ENCODE measurements around the gene ZNF554. TPM values are rescaled to one million over a fixed set of nuclear protein-coding genes. Genes with fewer than 3 reads are reported as not detected.
A peak's percentile ranks its signal among the peaks of the same experiment; 100 is the strongest.
"Not testable (repeated sequence)": the region's sequence is repeated elsewhere in the genome, so short reads cannot be mapped to it uniquely, and the experiment has no call there.

ZNF554 gene
- total and polyA plus RNA-seq, 9 donors = 4.9 to 10.5 (median 7.2) TPM

DNA sequence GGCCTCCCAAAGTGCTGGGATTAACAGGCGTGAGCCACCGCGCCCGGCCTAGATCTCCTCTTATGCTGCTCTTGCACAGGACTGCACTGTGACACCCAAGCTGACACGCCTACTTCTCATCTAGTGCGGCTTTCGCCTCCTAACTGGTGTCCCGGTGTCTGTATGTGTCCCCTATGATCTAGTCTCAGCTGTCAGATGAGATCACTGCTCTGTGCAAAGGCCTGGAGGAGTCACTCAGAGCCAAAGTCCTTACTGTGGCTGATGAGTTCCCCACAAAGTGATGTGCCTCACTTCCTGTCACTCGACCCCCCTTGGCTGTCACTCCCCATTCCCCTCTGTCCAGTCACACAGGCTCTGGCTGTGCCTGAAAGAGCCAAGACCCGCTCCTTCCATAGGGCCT is 50.0 kb downstream of the ZNF554 start:
- intact Hi-C loops (cut with DNase I) = loop anchor here in 2 of 4 donors (5.0 to 10.0 kb wide), 2 partner anchors 215 to 222 kb away; no protein-coding TSS in a partner anchor
- WGBS, 3 donors = 80 to 91% (median 91%) methylated on average over 10 of the region's 10 CpGs

DNA sequence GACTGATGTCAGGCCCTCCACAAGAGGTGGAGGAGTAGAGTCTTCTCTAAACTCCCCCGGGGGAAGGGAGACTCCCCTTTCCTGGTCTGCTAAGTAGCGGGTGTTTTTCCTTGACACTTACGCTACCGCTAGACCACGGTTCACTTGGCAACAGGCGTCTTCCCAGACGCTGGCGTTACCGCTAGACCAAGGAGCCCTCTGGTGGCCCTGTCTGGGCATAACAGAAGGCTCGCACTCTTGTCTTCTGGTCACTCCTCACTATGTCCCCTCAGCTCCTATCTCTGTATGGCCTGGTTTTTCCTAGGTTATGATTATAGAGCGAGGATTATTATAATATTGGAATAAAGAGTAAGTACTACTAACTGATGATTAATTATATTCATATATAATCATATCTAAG is 52.5 kb downstream of the ZNF554 start:
- not testable (repeated sequence) for H3K4me1 ChIP-seq (ENCODE audit: insufficient read depth); H3K36me3 ChIP-seq; H3K4me3 ChIP-seq; DNase-seq; H3K27me3 ChIP-seq; H3K27ac ChIP-seq
- intact Hi-C loops (cut with DNase I) = loop anchor here in 1 of 4 donors (10.0 kb wide), 1 partner anchor 217 kb away; no protein-coding TSS in a partner anchor
- TF ChIP-seq, protein P1, sequence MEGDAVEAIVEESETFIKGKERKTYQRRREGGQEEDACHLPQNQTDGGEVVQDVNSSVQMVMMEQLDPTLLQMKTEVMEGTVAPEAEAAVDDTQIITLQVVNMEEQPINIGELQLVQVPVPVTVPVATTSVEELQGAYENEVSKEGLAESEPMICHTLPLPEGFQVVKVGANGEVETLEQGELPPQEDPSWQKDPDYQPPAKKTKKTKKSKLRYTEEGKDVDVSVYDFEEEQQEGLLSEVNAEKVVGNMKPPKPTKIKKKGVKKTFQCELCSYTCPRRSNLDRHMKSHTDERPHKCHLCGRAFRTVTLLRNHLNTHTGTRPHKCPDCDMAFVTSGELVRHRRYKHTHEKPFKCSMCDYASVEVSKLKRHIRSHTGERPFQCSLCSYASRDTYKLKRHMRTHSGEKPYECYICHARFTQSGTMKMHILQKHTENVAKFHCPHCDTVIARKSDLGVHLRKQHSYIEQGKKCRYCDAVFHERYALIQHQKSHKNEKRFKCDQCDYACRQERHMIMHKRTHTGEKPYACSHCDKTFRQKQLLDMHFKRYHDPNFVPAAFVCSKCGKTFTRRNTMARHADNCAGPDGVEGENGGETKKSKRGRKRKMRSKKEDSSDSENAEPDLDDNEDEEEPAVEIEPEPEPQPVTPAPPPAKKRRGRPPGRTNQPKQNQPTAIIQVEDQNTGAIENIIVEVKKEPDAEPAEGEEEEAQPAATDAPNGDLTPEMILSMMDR (IDR thresholded peaks at IDR 0.05) = peak in 1 of 3 donors; percentile 10
- H3K9me3 ChIP-seq = peaks cover 0 to 11% of the 10 kb centered on the region in 2 donors
- 24 to 26% (median 25%) methylated on average over 11 of the region's 11 CpGs for WGBS, 3 donors

More for the DNA sequence above, 50.0 kb downstream of the ZNF554 start:
- TF ChIP-seq POLR2A (IDR thresholded peaks at IDR 0.05) (no peak), EP300 (IDR thresholded peaks at IDR 0.05) (no peak)
- TF ChIP-seq, protein P1 (IDR thresholded peaks at IDR 0.05) = no peak
- DNase-seq = no peak
- no peak overlapping the region for H3K4me3 ChIP-seq
- H3K9me3 ChIP-seq = no peaks in the 10 kb centered on the region
- no peaks in the 10 kb centered on the region for H3K36me3 ChIP-seq
- peaks cover 14% of the 10 kb centered on the region for H3K4me1 ChIP-seq (ENCODE audit: insufficient read depth)
- H3K27me3 ChIP-seq = no peaks in the 10 kb centered on the region
- H3K27ac ChIP-seq = no peak overlapping the region

DNA sequence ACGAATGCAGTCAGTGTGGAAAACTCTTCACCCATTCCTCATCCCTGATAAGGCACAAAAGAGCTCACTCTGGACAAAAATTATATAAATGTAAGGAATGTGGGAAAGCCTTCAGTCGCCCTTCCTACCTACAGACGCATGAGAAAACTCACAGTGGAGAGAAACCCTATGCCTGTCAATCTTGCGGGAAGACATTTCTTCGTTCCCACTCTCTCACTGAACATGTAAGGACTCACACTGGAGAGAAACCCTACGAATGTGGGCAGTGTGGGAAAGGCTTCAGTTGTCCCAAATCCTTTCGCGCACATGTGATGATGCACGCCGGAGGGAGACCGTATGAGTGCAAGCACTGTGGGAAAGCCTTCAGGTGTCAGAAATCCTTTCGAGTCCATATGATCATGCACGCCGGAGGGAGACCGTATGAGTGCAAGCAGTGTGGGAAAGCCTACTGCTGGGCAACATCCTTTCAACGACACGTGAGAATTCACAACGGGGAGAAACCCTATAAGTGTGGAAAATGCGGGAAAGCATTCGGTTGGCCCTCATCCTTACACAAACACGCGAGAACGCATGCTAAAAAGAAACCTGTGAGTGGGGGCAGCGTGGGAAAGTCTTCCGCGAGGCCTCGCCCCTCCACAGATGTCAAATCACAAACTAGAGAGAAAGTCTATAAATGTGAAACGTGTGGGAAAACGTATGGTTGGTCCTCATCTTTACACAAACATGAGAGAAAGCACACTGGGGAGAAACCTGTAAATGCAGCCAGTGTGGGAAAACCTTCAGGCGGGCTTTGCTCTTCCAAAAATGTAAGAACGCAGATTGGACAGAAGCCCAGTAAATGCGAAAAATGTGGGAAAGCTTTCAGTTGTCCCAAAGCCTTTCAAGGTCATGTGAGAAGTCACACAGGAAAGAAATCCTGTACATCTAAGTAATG is 58.0 kb downstream of the ZNF554 start:
- H3K4me1 ChIP-seq (ENCODE audit: insufficient read depth) = no peaks in the 10 kb centered on the region
- no peaks in the 10 kb centered on the region for H3K27me3 ChIP-seq
- H3K36me3 ChIP-seq = no peaks in the 10 kb centered on the region
- intact Hi-C loops (cut with DNase I) = loop anchor here in 1 of 4 donors (10.0 kb wide), 1 partner anchor 223 kb away; no protein-coding TSS in a partner anchor
- no peak overlapping the region for H3K27ac ChIP-seq
- WGBS, 3 donors = 89 to 91% (median 90%) methylated on average over 32 of the region's 32 CpGs
- H3K4me3 ChIP-seq = no peak overlapping the region
- peaks cover 0 to 23% of the 10 kb centered on the region in 2 donors for H3K9me3 ChIP-seq
- TF ChIP-seq, protein P1 (IDR thresholded peaks at IDR 0.05) = no peak
- TF ChIP-seq EP300 (IDR thresholded peaks at IDR 0.05) = no peak
- no peak for TF ChIP-seq POLR2A (IDR thresholded peaks at IDR 0.05)
- DNase-seq = no peak

DNA sequence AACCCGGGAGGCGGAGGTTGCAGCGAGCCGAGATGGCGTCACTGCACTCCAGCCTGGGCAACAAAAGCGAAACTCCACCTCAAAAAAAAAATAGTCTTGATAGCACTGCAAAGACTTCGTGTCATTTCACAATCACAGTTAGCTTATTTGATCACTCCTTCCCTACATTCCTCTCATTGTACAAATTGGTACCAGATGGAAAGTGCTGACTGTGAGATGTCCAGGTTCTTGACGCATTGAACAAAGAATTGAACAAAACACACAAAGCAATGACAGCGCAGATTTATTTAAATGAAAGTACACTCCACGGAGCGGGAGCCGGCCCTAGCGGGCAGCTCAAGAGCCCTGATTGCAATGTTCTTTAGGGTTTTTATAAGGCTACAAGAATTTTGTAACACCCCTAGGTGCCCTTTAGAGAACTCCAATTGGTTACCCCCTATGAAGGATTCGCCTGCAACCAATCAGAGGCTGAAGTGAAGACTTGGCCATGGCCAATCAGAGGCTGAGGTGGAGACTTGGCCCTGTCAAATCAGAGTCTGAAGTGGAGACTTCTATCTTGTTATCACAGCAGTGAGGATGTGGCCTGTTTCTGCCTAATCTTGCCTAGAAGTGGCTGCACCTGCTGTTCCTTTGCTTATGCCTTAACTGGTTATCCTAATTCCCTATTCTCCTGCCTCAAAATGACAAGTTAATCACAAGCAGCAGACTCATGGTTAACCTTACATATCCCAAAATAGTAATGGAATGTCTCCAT is 64.2 kb downstream of the ZNF554 start:
- Histone ChIP-seq H3K27me3 (no peaks in the 10 kb centered on the region), H3K36me3 (no peaks in the 10 kb centered on the region), H3K4me1 (ENCODE audit: insufficient read depth) (no peaks in the 10 kb centered on the region), H3K27ac (no peak overlapping the region), H3K9me3 (no peaks in the 10 kb centered on the region), H3K4me3 (no peak overlapping the region)
- DNase-seq = no peak
- TF ChIP-seq EP300 (IDR thresholded peaks at IDR 0.05) (no peak), POLR2A (IDR thresholded peaks at IDR 0.05) (no peak)
- TF ChIP-seq, protein P1 (IDR thresholded peaks at IDR 0.05) = no peak
- WGBS, 3 donors = 87 to 90% (median 88%) methylated on average over 14 of the region's 14 CpGs
- intact Hi-C loops (cut with DNase I) = no loop called here
